HG03175 (cell line): Measurements from ENCODE around the gene RANBP10.
A peak's percentile ranks its signal among the peaks of the same experiment; 100 is the strongest.
"Not testable (repeated sequence)": the region's sequence is repeated elsewhere in the genome, so short reads cannot be mapped to it uniquely, and the experiment has no call there.

Experiments used
- ATAC-seq: cut with Tn5 transposase; IDR thresholded peaks from one replicate; pipeline ENCODE4 v1.9.1; 2021; ENCODE audit warnings: mild to moderate bottlenecking, moderate library complexity; ENCODE audit not compliant: unreplicated experiment

The RANBP10 gene

DNA sequence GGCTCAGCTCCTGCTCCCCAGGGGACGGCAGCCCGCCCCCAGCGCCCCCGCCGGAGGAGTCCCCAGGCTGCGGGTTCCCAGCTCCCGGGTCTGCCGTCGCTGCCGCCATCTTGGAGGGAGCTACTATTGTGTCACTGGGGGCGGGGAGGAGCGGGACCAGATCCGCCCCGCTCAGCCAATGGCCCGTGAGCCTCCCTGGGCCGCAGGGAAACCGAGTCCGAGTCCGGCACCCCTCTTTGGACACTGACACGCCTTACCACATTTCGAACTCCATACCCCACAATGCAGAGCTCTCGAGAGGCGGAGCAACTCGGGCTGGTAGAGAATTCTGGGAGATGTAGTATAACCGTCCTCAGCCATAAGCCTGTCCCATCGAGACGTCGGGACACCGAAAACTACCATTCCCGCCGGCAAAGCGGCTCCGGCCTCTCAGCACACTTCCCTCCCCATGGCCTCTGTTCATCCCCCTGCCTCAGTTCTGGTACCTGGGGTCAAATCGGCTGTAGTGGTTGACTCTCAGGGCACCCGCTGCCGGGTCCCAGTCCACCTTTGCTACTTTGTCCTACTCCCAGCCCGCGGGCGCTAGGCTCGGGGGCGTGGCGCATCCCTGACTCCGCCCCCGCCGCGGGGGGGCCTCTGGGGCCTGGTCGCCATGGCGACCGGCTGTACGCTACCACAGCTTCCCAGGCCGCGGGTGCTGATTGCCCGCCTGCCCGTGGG is at the start of gene RANBP10, which contains the start of gene TSNAXIP1:
Gene RANBP10, minus strand, starts transcription at position 133 of the 720 bp plus-strand sequence. Its CDS starts 24 bp downstream, at position 109.
Gene TSNAXIP1, plus strand, starts transcription at position 462 of the 720 bp plus-strand sequence. CDS start 261 bp downstream, outside the sequence.
- peak; percentile 93 for ATAC-seq

DNA sequence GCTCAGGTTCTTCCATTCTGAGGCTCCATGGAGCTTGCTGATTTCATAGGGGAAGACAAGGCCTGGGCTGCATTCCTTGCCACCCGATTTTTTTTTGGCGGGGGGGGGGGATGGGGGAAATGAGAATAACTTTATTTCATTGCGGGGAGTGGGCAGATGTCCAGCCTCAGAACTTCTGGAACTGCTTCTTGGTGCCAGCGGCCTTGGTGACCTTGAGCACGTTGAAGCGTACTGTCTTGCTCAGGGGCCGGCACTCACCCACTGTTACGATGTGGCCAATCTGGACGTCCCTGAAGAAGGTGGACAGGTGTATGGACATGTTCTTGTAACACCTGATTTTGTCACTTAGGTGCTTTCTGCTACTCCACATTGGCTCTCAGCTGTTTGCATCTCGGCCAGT is 49.4 kb upstream of the RANBP10 start:
- ATAC-seq = no peak

DNA sequence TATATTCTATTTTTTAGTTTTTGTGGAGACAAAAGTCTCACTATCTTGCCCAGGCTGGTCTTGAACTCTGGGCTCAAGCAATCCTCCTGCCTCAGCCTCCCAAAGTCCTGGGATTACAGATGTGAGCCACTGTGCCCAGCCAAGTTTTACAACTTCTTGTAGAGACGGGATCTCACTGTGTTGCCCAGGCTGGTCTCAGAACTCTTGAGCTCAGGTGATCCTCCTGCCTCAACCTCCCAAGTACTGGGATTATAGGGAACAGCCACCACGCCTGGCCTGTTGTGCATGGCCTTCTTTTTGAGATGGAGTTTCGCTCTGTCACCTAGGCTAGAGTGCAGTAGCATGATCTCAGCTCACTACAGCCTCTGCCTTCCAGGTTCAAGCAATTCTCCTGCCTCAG is 47.3 kb upstream of the RANBP10 start:
- no peak for ATAC-seq

DNA sequence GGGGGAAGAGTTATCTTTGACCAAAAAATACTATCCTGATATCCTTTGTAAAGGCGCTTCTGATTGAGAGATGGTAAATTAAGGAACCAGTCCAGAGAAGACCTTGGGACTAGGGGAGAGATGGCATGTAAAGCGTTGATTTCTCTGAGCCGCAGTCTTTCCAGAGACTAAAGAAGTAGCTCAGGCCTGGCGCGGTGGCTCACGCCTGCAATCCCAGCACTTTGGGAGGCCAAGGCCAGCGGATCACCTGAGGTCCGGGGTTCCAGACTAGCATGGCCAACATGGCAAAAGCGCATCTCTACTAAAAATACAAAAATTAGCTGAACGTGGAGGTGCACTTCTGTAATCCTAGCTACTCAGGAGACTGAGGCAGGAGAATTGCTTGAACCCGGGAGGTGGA is 41.8 kb upstream of the RANBP10 start:
- ATAC-seq = no peak

DNA sequence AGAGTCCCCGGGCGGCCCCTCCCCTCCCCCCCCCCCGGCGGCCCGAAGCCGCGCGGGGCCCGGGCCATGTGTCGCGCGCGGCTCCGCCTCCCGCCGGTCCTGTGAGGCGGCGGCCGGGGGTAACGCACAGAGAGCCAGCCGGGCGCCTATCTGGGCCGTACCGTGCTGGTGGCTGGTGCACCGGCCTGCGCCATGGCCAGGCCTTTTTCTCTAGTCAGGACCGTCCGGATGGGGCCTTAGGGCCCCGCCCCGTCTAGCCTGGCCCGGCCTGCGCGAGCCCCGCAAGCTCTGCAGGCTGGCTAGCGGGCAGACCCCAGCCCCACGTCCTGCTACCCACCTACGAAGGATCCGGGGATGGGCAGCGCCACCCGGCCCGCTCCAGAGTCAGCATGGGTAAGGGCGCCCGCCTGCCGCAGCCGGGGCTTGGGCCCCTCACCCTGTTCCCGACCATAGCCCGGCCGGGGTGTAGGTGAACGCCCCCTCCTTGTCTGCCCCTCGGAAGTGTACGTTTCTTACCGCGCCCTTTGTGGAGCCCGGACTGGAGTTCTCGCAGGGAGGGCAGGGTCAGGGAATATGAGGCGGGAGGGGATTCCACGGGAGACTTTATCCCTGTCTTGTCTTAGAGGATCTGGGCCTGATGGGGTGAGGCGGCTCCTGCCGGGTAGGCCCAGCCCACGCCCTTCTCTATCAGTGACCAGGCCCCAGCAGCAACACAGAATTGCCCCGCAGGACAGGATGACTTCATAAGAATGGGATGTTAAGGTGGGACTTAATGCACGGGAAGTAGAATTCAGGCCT is 40.9 kb upstream of the RANBP10 start, which contains the start of gene CENPT:
Gene CENPT, minus strand, starts transcription at position 630 of the 798 bp plus-strand sequence. CDS start 13,834 bp downstream, outside the sequence.
- peak; percentile 38 for ATAC-seq

DNA sequence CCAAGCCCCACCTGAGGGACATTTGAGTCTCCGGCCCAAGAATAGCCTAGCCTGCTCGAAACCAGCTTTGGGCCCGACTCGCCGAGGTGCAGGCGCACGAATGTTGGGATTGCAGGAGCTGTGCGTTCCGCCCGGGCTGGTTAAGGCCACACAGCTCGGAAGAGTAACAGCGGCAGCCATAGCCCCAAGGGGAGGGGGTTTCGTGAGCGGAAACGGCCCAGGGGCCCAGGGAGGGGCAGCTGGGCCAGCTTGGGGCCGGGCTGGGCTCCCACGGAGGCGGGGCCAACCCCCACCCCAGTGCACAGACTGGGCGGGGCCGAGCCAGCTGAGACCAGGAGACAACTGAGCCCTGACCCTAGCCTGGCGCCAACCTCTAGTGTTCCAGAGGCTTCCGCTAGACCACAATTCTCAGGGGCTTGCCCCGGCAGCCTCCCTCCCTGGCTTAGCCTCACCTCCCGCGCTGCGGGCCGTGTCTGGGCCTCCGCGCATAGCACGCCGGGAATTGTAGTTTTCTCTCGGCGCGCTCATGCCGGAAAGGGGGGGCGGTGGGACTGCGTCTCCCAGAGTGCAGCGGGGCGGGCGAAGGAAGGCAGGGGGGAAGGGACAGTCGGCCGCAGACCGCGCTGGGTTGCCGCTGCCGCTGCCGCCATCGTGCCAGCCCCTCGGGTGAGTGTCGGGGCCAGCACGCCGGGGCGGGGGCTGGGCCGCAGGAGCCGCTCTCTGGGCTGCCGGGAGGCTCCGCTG is 40.1 kb upstream of the RANBP10 start, which contains the start of gene NUTF2:
Gene NUTF2, plus strand, starts transcription at position 614 of the 744 bp plus-strand sequence. CDS start 18,198 bp downstream, outside the sequence.
- ATAC-seq = peak; percentile 61

DNA sequence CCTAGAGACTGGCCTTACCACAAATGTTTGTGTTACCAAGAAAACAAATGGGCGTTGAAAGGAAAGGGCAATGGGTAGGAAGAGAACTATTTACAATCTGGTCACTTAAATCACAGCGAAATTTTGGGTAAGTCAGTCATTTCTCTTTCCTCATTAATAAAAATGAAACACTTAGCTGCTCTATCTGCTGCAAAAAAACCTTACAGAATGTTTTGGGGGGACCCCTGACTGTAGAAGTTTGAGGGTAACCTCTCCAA is 39.6 kb upstream of the RANBP10 start:
- ATAC-seq = no peak

DNA sequence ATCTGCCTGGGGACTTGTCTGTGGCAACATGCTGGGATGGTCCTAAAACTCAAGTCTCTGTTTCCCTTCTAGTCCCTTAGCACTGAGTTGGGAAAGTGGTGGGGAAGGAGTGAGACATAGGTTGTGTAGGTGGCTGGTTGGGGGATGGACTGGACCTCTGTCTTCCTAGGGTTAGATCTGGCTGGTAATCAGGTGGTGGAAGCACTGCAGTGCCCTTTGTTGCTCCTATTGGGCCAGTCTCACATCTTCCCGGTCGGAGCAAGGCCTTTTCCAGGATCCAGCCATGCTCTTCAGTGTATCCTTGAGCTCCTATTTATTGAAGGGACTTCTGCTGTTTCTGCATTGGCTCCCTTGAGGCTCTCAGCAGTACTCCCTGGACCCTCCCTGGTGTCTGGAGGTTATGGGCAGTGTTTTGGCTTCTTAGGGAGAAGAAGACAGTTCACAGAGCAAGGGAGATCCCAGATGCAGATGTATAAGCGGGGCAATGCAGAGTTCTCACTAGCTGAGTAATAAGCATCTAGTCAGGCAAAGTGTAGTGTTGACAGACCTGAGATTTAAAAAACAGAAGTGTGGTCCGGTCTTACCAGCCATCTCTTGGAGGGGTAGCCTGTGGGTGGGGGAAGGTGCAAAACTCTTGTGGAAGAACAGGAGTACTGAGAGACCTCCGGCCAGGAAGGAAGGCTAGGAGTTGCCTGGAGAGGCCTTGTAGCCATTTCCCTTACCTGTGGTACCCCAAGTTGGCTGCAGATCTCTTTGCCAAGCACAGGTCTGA is 39.1 kb upstream of the RANBP10 start:
- no peak for ATAC-seq

DNA sequence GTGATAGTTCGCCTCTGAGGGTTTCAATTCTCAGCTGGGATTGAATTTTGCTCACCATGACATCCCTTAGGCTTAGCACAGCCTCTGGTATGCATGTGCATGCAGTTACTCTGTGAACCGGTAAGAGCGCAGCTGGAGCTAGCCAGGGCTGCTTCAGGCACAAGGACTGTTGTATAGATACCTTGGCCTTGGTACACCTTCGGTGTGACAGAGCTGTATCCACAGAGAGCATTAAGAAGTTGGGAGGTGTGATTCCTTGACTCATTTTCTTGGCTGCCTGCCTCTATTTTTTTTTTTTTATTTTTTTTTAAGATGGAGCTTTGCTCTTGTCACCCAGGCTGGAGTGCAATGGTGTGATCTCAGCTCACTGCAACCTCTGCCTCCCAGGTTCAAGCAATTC is 38.1 kb upstream of the RANBP10 start:
- no peak for ATAC-seq

DNA sequence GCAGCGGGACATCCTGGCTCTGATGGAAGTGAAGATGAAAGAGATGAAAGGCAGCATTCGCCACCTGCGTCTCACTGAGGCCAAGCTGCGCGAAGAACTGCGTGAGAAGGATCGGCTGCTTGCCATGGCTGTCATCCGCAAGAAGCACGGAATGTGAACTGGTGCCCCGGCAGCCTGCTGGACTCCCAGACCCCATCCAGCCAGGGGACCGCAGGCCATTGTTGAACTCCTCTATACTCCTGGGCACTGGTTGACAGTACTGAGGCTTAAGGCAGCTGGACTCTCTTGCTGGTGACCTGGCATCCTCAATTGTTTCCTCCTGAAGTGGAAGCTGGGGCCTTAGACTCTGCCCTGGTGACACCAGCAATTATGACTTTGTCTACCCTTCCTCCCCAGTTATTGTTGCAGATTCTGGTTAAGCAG is 37.0 kb upstream of the RANBP10 start:
- ATAC-seq = no peak

DNA sequence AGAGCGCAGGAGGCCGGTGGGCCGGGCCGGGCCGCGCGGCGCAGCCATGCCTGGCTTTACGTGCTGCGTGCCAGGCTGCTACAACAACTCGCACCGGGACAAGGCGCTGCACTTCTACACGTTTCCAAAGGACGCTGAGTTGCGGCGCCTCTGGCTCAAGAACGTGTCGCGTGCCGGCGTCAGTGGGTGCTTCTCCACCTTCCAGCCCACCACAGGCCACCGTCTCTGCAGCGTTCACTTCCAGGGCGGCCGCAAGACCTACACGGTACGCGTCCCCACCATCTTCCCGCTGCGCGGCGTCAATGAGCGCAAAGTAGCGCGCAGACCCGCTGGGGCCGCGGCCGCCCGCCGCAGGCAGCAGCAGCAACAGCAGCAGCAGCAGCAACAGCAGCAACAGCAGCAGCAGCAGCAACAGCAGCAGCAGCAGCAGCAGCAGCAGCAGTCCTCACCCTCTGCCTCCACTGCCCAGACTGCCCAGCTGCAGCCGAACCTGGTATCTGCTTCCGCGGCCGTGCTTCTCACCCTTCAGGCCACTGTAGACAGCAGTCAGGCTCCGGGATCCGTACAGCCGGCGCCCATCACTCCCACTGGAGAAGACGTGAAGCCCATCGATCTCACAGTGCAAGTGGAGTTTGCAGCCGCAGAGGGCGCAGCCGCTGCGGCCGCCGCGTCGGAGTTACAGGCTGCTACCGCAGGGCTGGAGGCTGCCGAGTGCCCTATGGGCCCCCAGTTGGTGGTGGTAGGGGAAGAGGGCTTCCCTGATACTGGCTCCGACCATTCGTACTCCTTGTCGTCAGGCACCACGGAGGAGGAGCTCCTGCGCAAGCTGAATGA is 36.4 kb upstream of the RANBP10 start:
- ATAC-seq = peak; percentile 8

DNA sequence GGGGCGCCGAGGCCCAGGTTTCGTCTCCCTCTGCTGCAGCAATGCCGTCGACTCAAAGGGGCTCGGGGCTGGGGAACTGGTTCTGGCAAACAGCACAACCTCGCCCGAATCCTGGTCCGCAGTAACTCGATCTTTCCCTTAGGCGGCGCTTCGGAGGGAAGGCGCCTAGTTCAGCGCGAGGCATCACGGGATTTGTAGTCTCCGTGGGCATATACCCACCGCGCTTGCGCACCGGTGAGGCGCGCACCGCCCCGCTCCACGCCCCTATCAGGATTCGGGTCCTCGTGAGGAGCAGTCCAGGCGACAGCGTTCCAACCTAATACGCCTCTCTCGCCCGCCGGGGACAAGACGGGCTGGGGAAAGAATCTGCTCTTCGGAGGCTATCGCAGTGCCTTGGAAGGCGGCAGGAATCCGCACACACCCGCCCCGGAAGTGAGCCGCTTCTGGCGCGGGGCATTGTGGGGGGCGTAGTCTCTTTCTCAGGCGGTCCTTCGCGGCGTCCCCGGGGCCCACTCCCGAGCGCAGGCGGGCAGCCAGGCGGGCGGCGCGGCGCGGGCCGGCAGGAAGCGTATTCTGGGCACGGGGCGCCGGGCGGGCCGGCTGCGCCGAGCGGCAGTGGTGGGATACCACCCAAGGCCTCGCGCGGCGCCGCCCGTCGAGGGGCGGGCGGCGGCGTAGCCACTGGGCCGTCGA is 35.6 kb upstream of the RANBP10 start, which contains the start of gene THAP11:
Gene THAP11, plus strand, starts transcription at position 505 of the 693 bp plus-strand sequence. CDS start 235 bp downstream, outside the sequence.
- peak; percentile 41 for ATAC-seq

DNA sequence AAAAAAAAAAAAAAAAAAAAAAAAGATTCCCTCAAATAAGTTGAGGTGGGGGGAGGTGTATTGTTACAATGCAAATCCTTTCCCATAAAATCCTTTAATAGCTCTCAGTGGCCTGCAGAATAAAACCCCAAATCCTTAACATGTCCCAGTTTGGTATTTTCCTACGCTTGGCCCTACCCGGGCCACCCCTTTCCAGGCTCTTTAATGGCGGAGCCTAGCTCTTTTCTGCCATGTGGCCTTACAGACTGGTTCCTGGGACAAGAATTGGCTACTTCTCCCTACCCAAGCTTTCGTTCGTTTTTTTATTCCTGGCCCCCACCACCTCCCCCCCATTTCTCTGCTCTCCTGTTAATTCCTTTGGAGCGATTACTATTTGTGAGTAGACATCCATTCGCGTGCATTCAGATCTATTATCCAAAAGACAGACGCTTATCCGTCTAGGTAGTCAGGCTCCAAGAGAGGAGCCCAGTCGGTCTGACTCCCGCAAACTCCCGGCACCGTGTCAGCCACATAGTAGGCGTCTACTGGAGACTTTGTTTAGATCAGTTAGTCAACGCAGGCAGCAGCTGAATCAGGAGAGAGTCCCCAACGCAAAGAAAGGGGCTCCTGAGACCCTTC is 34.9 kb upstream of the RANBP10 start:
- ATAC-seq = no peak

DNA sequence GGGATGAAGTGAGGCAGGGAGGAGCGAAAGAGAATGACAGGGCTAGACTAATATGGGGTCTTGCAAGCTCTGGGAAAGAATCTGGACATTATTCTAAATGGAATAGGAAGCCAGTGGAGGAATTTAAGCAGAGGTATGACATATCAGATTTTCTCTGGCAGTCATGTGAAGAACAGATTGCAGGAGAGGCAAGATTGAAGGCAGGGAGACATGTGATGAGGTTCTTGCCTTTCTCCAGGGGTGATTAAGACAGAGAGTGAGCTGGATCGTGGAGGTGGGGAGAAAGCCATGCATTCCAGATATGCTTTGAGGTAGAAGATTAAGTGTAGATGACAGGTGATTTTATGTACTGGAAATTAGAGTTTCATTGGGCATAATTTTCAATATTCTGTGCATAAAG is 31.5 kb upstream of the RANBP10 start:
- ATAC-seq = no peak

DNA sequence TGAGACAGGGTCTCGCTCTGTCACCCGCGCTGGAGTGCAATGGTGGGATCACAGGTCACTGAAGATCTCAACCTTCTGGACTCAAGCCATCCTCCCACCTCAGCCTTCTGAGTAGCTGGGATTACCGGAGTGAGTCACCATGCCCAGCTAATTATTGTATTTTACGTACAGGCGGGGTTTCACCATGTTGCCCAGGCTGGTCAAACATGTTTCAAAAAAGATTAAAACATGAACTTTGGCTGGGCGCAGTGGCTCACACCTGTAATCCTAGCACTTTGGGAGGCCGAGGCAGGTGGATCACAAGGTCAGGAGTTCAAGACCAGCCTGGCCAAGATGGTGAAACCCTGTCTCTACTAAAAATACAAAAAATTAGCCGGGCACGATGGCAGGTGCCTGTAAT is 30.8 kb upstream of the RANBP10 start:
- ATAC-seq = not testable (repeated sequence)

DNA sequence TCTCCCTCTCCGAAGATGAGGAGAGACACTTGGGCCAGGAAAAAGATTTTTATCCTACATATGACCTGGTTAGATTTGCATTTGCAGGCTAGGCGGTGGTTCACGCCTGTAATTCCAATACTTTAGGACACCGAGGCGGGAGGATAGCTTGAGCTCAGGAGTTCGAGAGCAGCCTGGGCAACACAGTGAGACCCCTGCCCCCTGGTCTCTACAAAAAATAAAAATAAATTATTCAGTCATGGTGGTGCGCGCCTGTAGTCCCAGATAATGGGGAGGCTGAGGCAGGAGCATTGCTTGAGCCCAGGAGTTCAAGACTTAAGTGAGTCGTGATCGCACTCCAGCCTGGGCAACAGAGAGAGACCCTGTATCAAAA is 27.9 kb upstream of the RANBP10 start:
- ATAC-seq = no peak

DNA sequence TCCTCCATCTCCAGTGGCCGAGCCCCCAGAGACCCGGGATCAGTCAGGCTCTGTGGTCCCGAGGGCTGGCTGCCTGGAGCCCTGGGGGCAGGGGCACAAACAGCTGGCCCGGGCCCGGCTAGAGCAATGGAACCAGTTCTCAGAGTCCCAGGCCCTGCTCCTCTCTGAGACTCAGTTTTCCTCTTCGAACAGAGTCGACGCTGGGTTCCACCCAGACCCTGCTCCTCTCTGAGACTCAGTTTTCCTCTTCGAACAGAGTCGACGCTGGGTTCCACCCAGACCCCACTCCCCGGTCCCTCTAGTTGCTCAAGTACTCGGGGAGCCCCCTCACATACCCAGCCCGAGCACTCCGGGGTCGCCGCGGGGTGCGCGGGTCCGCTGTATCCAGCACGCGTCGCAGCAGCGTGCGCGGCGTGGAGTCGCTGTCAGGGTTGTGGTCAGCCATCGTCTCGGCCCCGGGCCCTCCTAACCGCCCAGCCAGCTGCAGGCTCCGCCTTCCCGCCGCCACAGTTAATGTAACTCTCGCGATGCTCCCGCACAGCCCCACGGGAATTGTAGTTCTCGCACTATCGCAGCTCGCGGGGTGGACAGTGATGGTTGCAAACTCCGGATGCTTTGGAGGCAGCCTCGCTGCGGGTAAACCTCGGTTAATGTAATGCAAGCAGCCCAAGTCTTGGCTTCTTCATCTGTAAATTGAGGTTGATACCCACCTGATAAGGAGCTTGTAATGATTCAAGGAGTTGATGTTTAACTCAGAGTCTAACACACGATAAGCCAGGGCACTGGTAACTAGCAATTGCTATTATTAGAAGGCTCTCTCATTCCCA is 27.3 kb upstream of the RANBP10 start:
- ATAC-seq = peak; percentile 97

DNA sequence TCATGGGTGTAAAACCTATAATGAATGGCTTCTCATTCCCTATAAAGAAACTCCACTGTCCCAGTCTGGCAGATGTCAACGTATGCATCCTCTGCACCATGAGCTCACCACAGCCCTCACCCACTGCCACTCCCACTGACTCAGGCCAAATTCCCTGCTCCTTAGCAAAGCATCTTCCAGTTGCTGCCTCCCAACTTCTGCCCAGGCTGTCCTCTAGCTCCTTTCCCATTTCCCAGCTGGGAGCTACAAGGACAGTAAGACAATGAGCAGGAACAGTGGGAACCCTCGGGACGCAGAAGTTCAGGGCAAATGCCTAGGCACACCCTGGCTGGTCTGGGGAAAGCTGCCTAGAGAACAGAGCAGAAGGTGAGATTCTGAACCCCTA is 26.7 kb upstream of the RANBP10 start:
- ATAC-seq = no peak
